Body of pancreas (tissue), 4 donors: Measurements from ENCODE around the gene GRIN1. TPM values are rescaled to one million over a fixed set of nuclear protein-coding genes. Genes with fewer than 3 reads are reported as not detected.
"Not testable (repeated sequence)": the region's sequence is repeated elsewhere in the genome, so short reads cannot be mapped to it uniquely, and the experiment has no call there.

Experiments used
- ATAC-seq: fragments of 150-250 bp; one replicate; pipeline ENCODE4 v1.9.1; 2016
- DNase-seq, 4 donors: peaks; one replicate each; pipeline ENCODE4 v3.0.0-alpha.2; 2019
- H3K27ac ChIP-seq, 4 donors: fragments of 200-600 bp; sonication (generic); 1 replicate in 3 of 4; 2 replicates in 1 of 4; pipeline versions ENCODE4 v1.5.1 to v1.6.1; 2016 to 2019; ENCODE audit warnings: mild to moderate bottlenecking in 1 of 4, mixed read lengths in 1 of 4, moderate library complexity in 1 of 4
- H3K27me3 ChIP-seq, 2 donors: fragments of 200-600 bp; sonication (generic); one replicate each; pipeline ENCODE4 v1.6.0; 2016; ENCODE audit warnings: mild to moderate bottlenecking in 1 of 2
- H3K36me3 ChIP-seq, 2 donors: fragments of 200-600 bp; sonication (generic); replicated peaks in 1 of 2; 2 replicates each; pipeline ENCODE4 v1.5.1; 2016; ENCODE audit warnings: low read depth in 2 of 2; ENCODE audit not compliant: insufficient read depth in 1 of 2
- H3K4me1 ChIP-seq: fragments of 200-600 bp; sonication (generic); one replicate; pipeline ENCODE4 v1.6.0; 2016
- H3K4me3 ChIP-seq, 2 donors: fragments of 200-600 bp; sonication (generic); 1 replicate in 1 of 2; 2 replicates in 1 of 2; pipeline ENCODE4 v1.5.1; 2016 to 2019
- H3K9me3 ChIP-seq, 3 donors: fragments of 200-600 bp; sonication (generic); 1 replicate in 2 of 3; 2 replicates in 1 of 3; pipeline ENCODE4 v1.5.1; 2016
- CTCF ChIP-seq, 7 experiments: fragments of 450-650 bp in 4 of 7; fragments of 200-600 bp in 3 of 7; sonication (generic) in 3 of 7; IDR thresholded peaks; one replicate each; pipeline ENCODE4 v1.5.1; 2016 to 2019; ENCODE audit warnings: antibody characterized with exemption in 7 of 7
- POLR2A ChIP-seq, 3 donors: fragments of 450-650 bp; IDR thresholded peaks; one replicate each; pipeline ENCODE4 v1.6.1; 2016; ENCODE audit warnings: antibody characterized with exemption in 3 of 3, mild to moderate bottlenecking in 2 of 3
- WGBS, 2 donors: methylation state at CpG; one replicate each; pipeline ENCODE4 v1.1.5; 2017; 5-methylcytosine and 5-hydroxymethylcytosine counted together
- intact Hi-C: fragments of 100-400 bp; cut with DNase I; formaldehyde crosslinking; loops from one replicate; pipeline ENCODE4 v1.15.1; 2023
- total RNA-seq, 2 donors: library from RNA; depleted of rRNA; stranded (reverse); fragments of >200 nt; gene quantifications; one replicate each; pipeline ENCODE4 v1.1.0, GENCODE V29; 2016

GRIN1 gene
- total RNA-seq, 2 donors from 2014 or later, result not detected

DNA sequence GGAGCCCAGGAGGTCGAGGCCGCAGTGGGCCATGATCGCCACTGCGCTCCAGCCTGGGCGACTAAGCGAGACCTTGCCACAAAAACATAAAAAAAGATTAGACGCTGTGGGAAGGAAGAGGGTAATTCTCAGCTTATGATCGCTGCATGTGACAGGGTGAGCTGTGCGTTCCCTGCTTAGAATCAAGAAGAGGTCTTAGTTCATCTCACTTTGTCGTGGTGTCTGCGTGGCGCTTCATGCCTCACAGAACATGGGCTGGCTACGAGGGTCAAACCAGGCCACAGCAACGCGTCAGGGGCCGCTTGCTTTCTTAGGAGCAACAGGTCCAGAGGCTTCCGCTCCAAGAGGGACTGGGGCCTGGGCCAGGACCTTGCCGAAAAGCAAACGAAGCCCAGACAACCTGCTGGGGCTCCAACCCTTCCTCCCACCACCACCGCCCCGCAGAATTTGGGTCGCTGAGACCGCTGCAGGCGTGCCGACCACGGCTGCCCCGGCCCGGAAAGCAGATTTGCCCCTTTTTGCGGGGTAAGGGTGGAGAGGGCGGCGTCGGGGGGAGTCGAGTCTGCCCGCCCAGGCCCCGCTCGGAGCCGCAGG, 10.0 kb upstream of the GRIN1 start:
- no peak for TF ChIP-seq CTCF (IDR thresholded peaks at IDR 0.05)
- TF ChIP-seq POLR2A (IDR thresholded peaks at IDR 0.05), result no peak
- Histone ChIP-seq H3K36me3 (no peaks in the 10 kb centered on the region), H3K4me3 (peak overlapping the region; percentile 59 to 86), H3K4me1 (peaks cover 42% of the 10 kb centered on the region), H3K27ac (peak overlapping the region; percentile 87 to 94 (median 90)), H3K27me3 (no peaks in the 10 kb centered on the region), H3K9me3 (no peaks in the 10 kb centered on the region)
- intact Hi-C loops, result no loop called here
- WGBS, 2 donors, result 5 to 19% methylated on average over 8 to 37 of the region's 37 CpGs
- ATAC-seq (peak; percentile 20), DNase-seq (peak; percentile 45 to 70 (median 50))

GRCh38 chr9:137129456-137130175, 9.3 kb upstream of the GRIN1 start:
- intact Hi-C loops, result loop anchor here (5.0 kb wide), 2 partner anchors 38 to 53 kb away; no protein-coding TSS in a partner anchor
- DNase-seq (peak; percentile 89 to 93 (median 92)), ATAC-seq (peak; percentile 90)
- Histone ChIP-seq H3K27ac (peak overlapping the region; percentile 87 to 94 (median 90)), H3K27me3 (no peaks in the 10 kb centered on the region), H3K4me3 (peak overlapping the region; percentile 59 to 86), H3K4me1 (peaks cover 42% of the 10 kb centered on the region), H3K9me3 (no peaks in the 10 kb centered on the region), H3K36me3 (no peaks in the 10 kb centered on the region)
- 0 to 1% methylated on average over 5 to 85 of the region's 86 CpGs for WGBS, 2 donors
- TF ChIP-seq POLR2A (IDR thresholded peaks at IDR 0.05), result peak; percentile 50 to 81 (median 81)
- peak in 1 of 7 experiments; percentile 7 for TF ChIP-seq CTCF (IDR thresholded peaks at IDR 0.05)

- intact Hi-C loops, result loop anchor here (5.0 kb wide), 2 partner anchors 37 to 52 kb away; no protein-coding TSS in a partner anchor
- Histone ChIP-seq H3K9me3 (no peaks in the 10 kb centered on the region), H3K4me1 (peaks cover 41% of the 10 kb centered on the region), H3K27me3 (no peaks in the 10 kb centered on the region), H3K27ac (peak overlapping the region; percentile 87 to 94 (median 90)), H3K4me3 (peak overlapping the region; percentile 59 to 86), H3K36me3 (no peaks in the 10 kb centered on the region)
- TF ChIP-seq CTCF (IDR thresholded peaks at IDR 0.05) (no peak), POLR2A (IDR thresholded peaks at IDR 0.05) (no peak)
- ATAC-seq, result no peak
- 5 to 13% methylated on average over 10 to 58 of the region's 58 CpGs for WGBS, 2 donors
- no peak for DNase-seq
Measured at GRCh38 chr9:137130176-137130755, 8.7 kb upstream of the GRIN1 start.

DNA sequence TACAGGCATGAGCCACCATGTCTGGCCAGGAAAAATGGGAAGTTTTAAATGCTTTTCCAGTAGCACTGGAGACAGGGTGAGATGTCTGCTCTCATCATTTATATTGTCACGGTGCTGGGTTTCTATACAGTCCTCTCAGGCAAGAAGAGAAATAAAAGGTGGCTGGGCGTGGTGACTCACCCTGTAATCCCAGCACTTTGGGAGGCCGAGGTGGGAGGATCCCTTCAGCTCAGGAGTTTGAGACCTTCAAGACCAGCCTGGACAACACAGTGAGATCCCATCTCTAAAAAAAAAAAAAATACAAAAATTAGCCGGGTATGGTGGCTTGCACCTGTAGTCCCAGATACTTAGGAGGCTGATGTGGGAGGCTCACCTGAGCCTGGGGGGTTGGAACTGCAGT, 4.8 kb upstream of the GRIN1 start:
- Histone ChIP-seq H3K4me3 (no peak overlapping the region), H3K4me1 (peaks cover 13% of the 10 kb centered on the region), H3K27ac (no peak overlapping the region), H3K27me3 (peaks cover 0 to 20% of the 10 kb centered on the region in 2 donors), H3K36me3 (no peaks in the 10 kb centered on the region), H3K9me3 (no peaks in the 10 kb centered on the region)
- 67 to 83% methylated on average over 4 of the region's 4 CpGs for WGBS, 2 donors
- no peak for ATAC-seq
- no peak for DNase-seq
- TF ChIP-seq CTCF (IDR thresholded peaks at IDR 0.05) (no peak), POLR2A (IDR thresholded peaks at IDR 0.05) (no peak)
- intact Hi-C loops, result loop anchor here (5.0 kb wide), 2 partner anchors 33 to 48 kb away; no protein-coding TSS in a partner anchor

- ATAC-seq, H3K4me3 ChIP-seq, H3K9me3 ChIP-seq, H3K27ac ChIP-seq, intact Hi-C loops, H3K36me3 ChIP-seq, DNase-seq: not testable (repeated sequence)
- Histone ChIP-seq H3K27me3 (peaks cover 0 to 27% of the 10 kb centered on the region in 2 donors), H3K4me1 (peaks cover 12% of the 10 kb centered on the region)
- WGBS, 2 donors, result 73 to 75% methylated on average over 9 of the region's 9 CpGs
Measured at GRCh38 chr9:137135154-137135553, 3.8 kb upstream of the GRIN1 start.
